Fibroblast of lung (primary cell): ENCODE measurements around the gene NTRK2. TPM values are rescaled to one million over a fixed set of nuclear protein-coding genes. Genes with fewer than 3 reads are reported as not detected.

ENCODE experiments used
- DNase-seq, 2 donors: peaks; one replicate each; pipeline versions ENCODE4 v3.0.0 to v3.0.0-alpha.2; 2010; ENCODE audit warnings: low read depth in 2 of 2
- H2AFZ ChIP-seq: 2 replicates; pipeline ENCODE4 v1.5.1; 2012; ENCODE audit warnings: low read length, control low read depth, inconsistent platforms
- H3K27ac ChIP-seq: 2 replicates; pipeline ENCODE4 v1.5.1; 2011; ENCODE audit warnings: low read length, control low read depth; ENCODE audit not compliant: insufficient read depth
- H3K27me3 ChIP-seq: 2 replicates; pipeline ENCODE4 v1.5.1; 2011; ENCODE audit warnings: mild to moderate bottlenecking, low read length; ENCODE audit not compliant: control insufficient read depth, insufficient read depth
- H3K36me3 ChIP-seq: 2 replicates; pipeline ENCODE4 v1.5.1; 2011; ENCODE audit warnings: low read length; ENCODE audit not compliant: control insufficient read depth, insufficient read depth
- H3K4me1 ChIP-seq: 2 replicates; pipeline ENCODE4 v1.5.1; 2011; ENCODE audit warnings: low read length; ENCODE audit not compliant: control insufficient read depth, insufficient read depth; ENCODE audit errors: extremely low read depth
- H3K4me2 ChIP-seq: 2 replicates; pipeline ENCODE4 v1.5.1; 2011; ENCODE audit warnings: low read length, control low read depth; ENCODE audit not compliant: insufficient read depth; ENCODE audit errors: extremely low read depth
- H3K4me3 ChIP-seq, 4 experiments: fragments of 200-600 bp in 1 of 4; sonication (generic) in 1 of 4; replicated peaks in 1 of 4; 2 replicates each; pipeline ENCODE4 v1.5.1; 2011 to 2016; ENCODE audit warnings: low read length in 4 of 4, low read depth in 3 of 4, mild to moderate bottlenecking in 3 of 4, control low read depth in 2 of 4, inconsistent platforms in 1 of 4, mixed read lengths in 1 of 4; ENCODE audit not compliant: insufficient read depth in 1 of 4; ENCODE audit errors: control extremely low read depth in 1 of 4
- H3K79me2 ChIP-seq: 2 replicates; pipeline ENCODE4 v1.5.1; 2012; ENCODE audit warnings: mild to moderate bottlenecking, low read length, inconsistent platforms; ENCODE audit not compliant: control insufficient read depth, insufficient read depth
- H3K9ac ChIP-seq: 2 replicates; pipeline ENCODE4 v1.5.1; 2011; ENCODE audit warnings: mild to moderate bottlenecking, low read length, control low read depth; ENCODE audit not compliant: insufficient read depth
- H3K9me3 ChIP-seq: 2 replicates; pipeline ENCODE4 v1.5.1; 2012; ENCODE audit warnings: low read depth, low read length; ENCODE audit not compliant: control insufficient read depth, insufficient read depth
- H4K20me1 ChIP-seq: 2 replicates; pipeline ENCODE4 v1.5.1; 2011; ENCODE audit warnings: low read length; ENCODE audit not compliant: control insufficient read depth, insufficient read depth; ENCODE audit errors: extremely low read depth
- EZH2 ChIP-seq: IDR thresholded peaks from 2 replicates; pipeline ENCODE4 v1.5.1; 2012; ENCODE audit warnings: low read length, control low read depth, mild to moderate bottlenecking; ENCODE audit errors: missing control alignments
- polyA plus RNA-seq, 2 donors: library from polyadenylated mRNA; depleted of rRNA in 1 of 2; stranded (reverse) in 1 of 2; unstranded in 1 of 2; fragments of >200 nt; gene quantifications; 2 replicates each; pipeline ENCODE4 v1.2.1, GENCODE V29; 2011 to 2012; ENCODE audit warnings: missing spikeins in 1 of 2
- total RNA-seq: library from RNA; depleted of rRNA; stranded (reverse); fragments of >200 nt; gene quantifications from 2 replicates; pipeline ENCODE4 v1.2.1, GENCODE V29; 2014
- TF ChIP-seq, protein P1 (sequence below), 2 donors: IDR thresholded peaks in 1 of 2; conservative IDR thresholded peaks in 1 of 2; 1 replicate in 1 of 2; 2 replicates in 1 of 2; pipeline ENCODE4 v1.5.1; 2011 to 2012; ENCODE audit warnings: low read length in 2 of 2, control low read depth in 1 of 2, inconsistent platforms in 1 of 2, low read depth in 1 of 2, mild to moderate bottlenecking in 1 of 2

Gene NTRK2
- total and polyA plus RNA-seq, 2 donors (not counting 1 experiment from before 2014, with no cell fraction given): 0.66 to 1.1 TPM

GRCh38 chr9:84709056-84709455, 39.5 kb downstream of the NTRK2 start:
- Histone ChIP-seq H4K20me1 (no peaks in the 10 kb centered on the region), H3K4me1 (no peaks in the 10 kb centered on the region), H3K4me2 (no peak overlapping the region), H2AFZ (no peak overlapping the region), H3K27ac (no peak overlapping the region), H3K27me3 (no peaks in the 10 kb centered on the region), H3K4me3 (no peak overlapping the region), H3K79me2 (no peaks in the 10 kb centered on the region), H3K9ac (no peak overlapping the region), H3K9me3 (no peaks in the 10 kb centered on the region), H3K36me3 (no peaks in the 10 kb centered on the region)
- DNase-seq: peak in 1 of 2 donors; percentile 39
- TF ChIP-seq EZH2: no peak
- TF ChIP-seq, protein P1, sequence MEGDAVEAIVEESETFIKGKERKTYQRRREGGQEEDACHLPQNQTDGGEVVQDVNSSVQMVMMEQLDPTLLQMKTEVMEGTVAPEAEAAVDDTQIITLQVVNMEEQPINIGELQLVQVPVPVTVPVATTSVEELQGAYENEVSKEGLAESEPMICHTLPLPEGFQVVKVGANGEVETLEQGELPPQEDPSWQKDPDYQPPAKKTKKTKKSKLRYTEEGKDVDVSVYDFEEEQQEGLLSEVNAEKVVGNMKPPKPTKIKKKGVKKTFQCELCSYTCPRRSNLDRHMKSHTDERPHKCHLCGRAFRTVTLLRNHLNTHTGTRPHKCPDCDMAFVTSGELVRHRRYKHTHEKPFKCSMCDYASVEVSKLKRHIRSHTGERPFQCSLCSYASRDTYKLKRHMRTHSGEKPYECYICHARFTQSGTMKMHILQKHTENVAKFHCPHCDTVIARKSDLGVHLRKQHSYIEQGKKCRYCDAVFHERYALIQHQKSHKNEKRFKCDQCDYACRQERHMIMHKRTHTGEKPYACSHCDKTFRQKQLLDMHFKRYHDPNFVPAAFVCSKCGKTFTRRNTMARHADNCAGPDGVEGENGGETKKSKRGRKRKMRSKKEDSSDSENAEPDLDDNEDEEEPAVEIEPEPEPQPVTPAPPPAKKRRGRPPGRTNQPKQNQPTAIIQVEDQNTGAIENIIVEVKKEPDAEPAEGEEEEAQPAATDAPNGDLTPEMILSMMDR (conservative IDR thresholded peaks at IDR 0.05 in 1 of 2, IDR thresholded peaks at IDR 0.05 in 1 of 2; ENCODE audit: low read depth in 1 of 2, low read length in 2 of 2): no peak

- DNase-seq: peak in 1 of 2 donors; percentile 39
- no peaks in the 10 kb centered on the region for H3K27me3 ChIP-seq
- no peak for TF ChIP-seq EZH2
- TF ChIP-seq, protein P1 (conservative IDR thresholded peaks at IDR 0.05 in 1 of 2, IDR thresholded peaks at IDR 0.05 in 1 of 2; ENCODE audit: low read depth in 1 of 2, low read length in 2 of 2): no peak
- H4K20me1 ChIP-seq: no peaks in the 10 kb centered on the region
- no peak overlapping the region for H3K4me2 ChIP-seq
- H3K36me3 ChIP-seq: no peaks in the 10 kb centered on the region
- no peak overlapping the region for H3K4me3 ChIP-seq
- no peak overlapping the region for H3K9ac ChIP-seq
- H3K9me3 ChIP-seq: no peaks in the 10 kb centered on the region
- H3K79me2 ChIP-seq: no peaks in the 10 kb centered on the region
- no peak overlapping the region for H2AFZ ChIP-seq
- H3K4me1 ChIP-seq: no peaks in the 10 kb centered on the region
- H3K27ac ChIP-seq: no peak overlapping the region
Measured at GRCh38 chr9:84710701-84711397, 41.3 kb downstream of the NTRK2 start.

DNA sequence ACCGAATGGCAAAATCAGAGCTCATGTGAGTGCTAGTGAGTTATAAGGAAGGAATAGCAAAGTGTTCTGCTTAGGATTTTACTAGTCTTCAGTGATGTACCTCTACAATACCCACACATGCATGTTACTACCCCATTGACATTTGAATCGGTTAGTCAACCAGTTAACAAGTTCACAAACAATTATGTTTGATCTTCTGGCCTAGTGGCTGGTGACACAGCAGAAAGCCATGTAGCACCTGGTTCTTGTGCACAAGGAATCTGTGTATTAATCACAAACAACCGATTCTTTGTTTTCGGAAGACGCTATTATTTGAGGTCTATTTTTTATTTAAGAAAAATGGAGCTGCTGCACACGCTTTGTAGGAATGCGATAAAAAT, 41.9 kb downstream of the NTRK2 start:
- no peak overlapping the region for H3K27ac ChIP-seq
- H3K4me2 ChIP-seq: no peak overlapping the region
- H4K20me1 ChIP-seq: no peaks in the 10 kb centered on the region
- H3K9me3 ChIP-seq: no peaks in the 10 kb centered on the region
- no peaks in the 10 kb centered on the region for H3K36me3 ChIP-seq
- no peaks in the 10 kb centered on the region for H3K79me2 ChIP-seq
- H3K4me3 ChIP-seq: no peak overlapping the region
- H3K9ac ChIP-seq: no peak overlapping the region
- DNase-seq: peak in 1 of 2 donors; percentile 48
- H3K27me3 ChIP-seq: no peaks in the 10 kb centered on the region
- TF ChIP-seq, protein P1 (conservative IDR thresholded peaks at IDR 0.05 in 1 of 2, IDR thresholded peaks at IDR 0.05 in 1 of 2; ENCODE audit: low read depth in 1 of 2, low read length in 2 of 2): no peak
- no peak for TF ChIP-seq EZH2
- no peaks in the 10 kb centered on the region for H3K4me1 ChIP-seq
- H2AFZ ChIP-seq: no peak overlapping the region
